NB4 (cell line): ENCODE measurements around the gene KCNS3.

ENCODE experiments used
- POLR2A ChIP-seq: IDR thresholded peaks from 2 replicates; pipeline ENCODE4 v1.6.1; 2011; ENCODE audit warnings: mild to moderate bottlenecking; ENCODE audit not compliant: insufficient read length; ENCODE audit errors: extremely low read depth
- TF ChIP-seq, protein P1 (sequence below): IDR thresholded peaks from one replicate; pipeline ENCODE4 v1.5.1; 2012; ENCODE audit warnings: low read depth, low read length
- TF ChIP-seq, protein P2 (sequence below): IDR thresholded peaks from 2 replicates; pipeline ENCODE4 v1.6.1; 2011; ENCODE audit warnings: low read depth, low read length

DNA sequence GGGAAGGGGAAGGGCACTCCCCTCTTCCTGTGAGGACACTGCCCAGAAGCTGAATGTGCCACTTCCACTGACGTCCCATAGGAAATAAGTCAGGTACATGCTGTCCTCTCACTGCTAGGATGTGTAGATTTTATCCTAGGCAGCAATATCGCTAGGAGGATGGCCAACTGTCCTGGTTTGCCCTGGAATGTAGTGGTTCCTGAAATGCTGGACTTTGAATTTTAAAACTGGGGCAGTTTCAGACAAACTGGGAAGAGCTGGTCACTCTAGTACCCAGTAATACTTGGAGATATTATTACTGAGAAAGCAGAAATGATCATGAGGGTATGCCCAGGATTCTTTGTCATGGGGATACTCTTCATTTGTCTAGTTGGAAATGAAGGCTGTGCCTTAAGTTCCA lies 5.4 kb upstream of the KCNS3 start:
- TF ChIP-seq, protein P1, sequence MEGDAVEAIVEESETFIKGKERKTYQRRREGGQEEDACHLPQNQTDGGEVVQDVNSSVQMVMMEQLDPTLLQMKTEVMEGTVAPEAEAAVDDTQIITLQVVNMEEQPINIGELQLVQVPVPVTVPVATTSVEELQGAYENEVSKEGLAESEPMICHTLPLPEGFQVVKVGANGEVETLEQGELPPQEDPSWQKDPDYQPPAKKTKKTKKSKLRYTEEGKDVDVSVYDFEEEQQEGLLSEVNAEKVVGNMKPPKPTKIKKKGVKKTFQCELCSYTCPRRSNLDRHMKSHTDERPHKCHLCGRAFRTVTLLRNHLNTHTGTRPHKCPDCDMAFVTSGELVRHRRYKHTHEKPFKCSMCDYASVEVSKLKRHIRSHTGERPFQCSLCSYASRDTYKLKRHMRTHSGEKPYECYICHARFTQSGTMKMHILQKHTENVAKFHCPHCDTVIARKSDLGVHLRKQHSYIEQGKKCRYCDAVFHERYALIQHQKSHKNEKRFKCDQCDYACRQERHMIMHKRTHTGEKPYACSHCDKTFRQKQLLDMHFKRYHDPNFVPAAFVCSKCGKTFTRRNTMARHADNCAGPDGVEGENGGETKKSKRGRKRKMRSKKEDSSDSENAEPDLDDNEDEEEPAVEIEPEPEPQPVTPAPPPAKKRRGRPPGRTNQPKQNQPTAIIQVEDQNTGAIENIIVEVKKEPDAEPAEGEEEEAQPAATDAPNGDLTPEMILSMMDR = no peak
- TF ChIP-seq POLR2A = no peak
- TF ChIP-seq, protein P2, sequence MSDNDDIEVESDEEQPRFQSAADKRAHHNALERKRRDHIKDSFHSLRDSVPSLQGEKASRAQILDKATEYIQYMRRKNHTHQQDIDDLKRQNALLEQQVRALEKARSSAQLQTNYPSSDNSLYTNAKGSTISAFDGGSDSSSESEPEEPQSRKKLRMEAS = no peak
